Measurements from ENCODE around the gene ISLR2. TPM values are rescaled to one million over a fixed set of nuclear protein-coding genes. Genes with fewer than 3 reads are reported as not detected.
A peak's percentile ranks its signal among the peaks of the same experiment; 100 is the strongest.

The ISLR2 gene
- total RNA-seq, 1 donor from 2014 or later: 113 TPM

- DNase-seq (ENCODE audit: low spot score in 2 of 2) (no peak), FAIRE-seq (no peak)
These were observed 45.1 kb downstream of the ISLR2 start for GRCh38 chr15:74175271-74176191.

GRCh38 chr15:74176262-74177214 lies 46.2 kb downstream of the ISLR2 start:
- FAIRE-seq (no peak), DNase-seq (ENCODE audit: low spot score in 2 of 2) (no peak)

- FAIRE-seq: no peak
- DNase-seq (ENCODE audit: low spot score in 2 of 2): no peak
These were observed 48.1 kb downstream of the ISLR2 start for GRCh38 chr15:74178326-74179100.

- no peak for FAIRE-seq
- DNase-seq (ENCODE audit: low spot score in 2 of 2): peak in 1 of 2 donors; percentile 70
These were observed 48.9 kb downstream of the ISLR2 start for GRCh38 chr15:74179101-74179841.

GRCh38 chr15:74179983-74180880 lies 49.8 kb downstream of the ISLR2 start:
- FAIRE-seq: no peak
- DNase-seq (ENCODE audit: low spot score in 2 of 2): no peak

- DNase-seq (ENCODE audit: low spot score in 2 of 2): no peak
- FAIRE-seq: no peak
These were observed 50.7 kb downstream of the ISLR2 start for GRCh38 chr15:74180881-74181602.

- DNase-seq (ENCODE audit: low spot score in 2 of 2) (no peak), FAIRE-seq (no peak)
These were observed 51.7 kb downstream of the ISLR2 start for GRCh38 chr15:74182131-74182530.

GRCh38 chr15:74184582-74185091 lies 54.3 kb downstream of the ISLR2 start:
- no peak for FAIRE-seq
- no peak for DNase-seq (ENCODE audit: low spot score in 2 of 2)

- FAIRE-seq (no peak), DNase-seq (ENCODE audit: low spot score in 2 of 2) (no peak)
These were observed 55.4 kb downstream of the ISLR2 start for GRCh38 chr15:74185710-74186348.

Small RNA genes lying within 50 kb of the gene (small RNA-seq; reads per million reads assigned to genes)
- gene RF00017: not detected

Other genes with a start within 250 kb of the ISLR2 start
- gene LOXL1, start 204.1 kb upstream of the ISLR2 start, total RNA-seq: 2.4 TPM
- gene STOML1, start 138.3 kb upstream of the ISLR2 start, total RNA-seq: 24.1 TPM
- gene PML, start 135.9 kb upstream of the ISLR2 start, total RNA-seq: 3.7 TPM
- gene GOLGA6A, start 48.0 kb upstream of the ISLR2 start, total RNA-seq: under 0.01 TPM
- 12.6 TPM for gene ISLR, start 43.1 kb downstream of the ISLR2 start, total RNA-seq
- gene STRA6, start 72.2 kb downstream of the ISLR2 start, total RNA-seq: 3.7 TPM
- gene CCDC33, start 105.7 kb downstream of the ISLR2 start, total RNA-seq: 0.41 TPM
- not detected for gene CYP11A1, start 237.1 kb downstream of the ISLR2 start, total RNA-seq

All from frontal cortex (tissue), 4 donors.